Astrocyte (in vitro differentiated cells and primary cell): ENCODE measurements around the gene FRMD4A. TPM values are rescaled to one million over a fixed set of nuclear protein-coding genes. Genes with fewer than 3 reads are reported as not detected.

Experiments
- DNase-seq: peaks from one replicate; pipeline ENCODE4 v3.0.0-alpha.2; 2010; ENCODE audit warnings: low read depth
- FAIRE-seq: peaks from 2 replicates; lab custom pipeline; 2011; peaks lifted over from hg19 to GRCh38; lab: Jason Lieb, UNC
- H2AFZ ChIP-seq: 2 replicates; pipeline ENCODE4 v1.6.0; 2012; ENCODE audit warnings: low read depth, low read length, inconsistent platforms
- H3K27ac ChIP-seq: 2 replicates; pipeline ENCODE4 v1.5.1; 2011; ENCODE audit warnings: low read depth, low read length, inconsistent platforms
- H3K27me3 ChIP-seq: 2 replicates; pipeline ENCODE4 v1.6.0; 2011; ENCODE audit warnings: low read length, inconsistent platforms; ENCODE audit not compliant: insufficient read depth
- H3K36me3 ChIP-seq: 2 replicates; pipeline ENCODE4 v1.5.1; 2011; ENCODE audit warnings: low read length, inconsistent platforms; ENCODE audit not compliant: insufficient read depth
- H3K4me1 ChIP-seq: 2 replicates; pipeline ENCODE4 v1.5.1; 2011; ENCODE audit warnings: low read length, inconsistent platforms; ENCODE audit not compliant: insufficient read depth
- H3K4me2 ChIP-seq: 2 replicates; pipeline ENCODE4 v1.6.0; 2012; ENCODE audit warnings: low read length, inconsistent platforms
- H3K4me3 ChIP-seq: 2 replicates; pipeline ENCODE4 v1.5.1; 2011; ENCODE audit warnings: low read depth, mild to moderate bottlenecking, low read length, inconsistent platforms; ENCODE audit not compliant: insufficient read depth
- H3K79me2 ChIP-seq: 2 replicates; pipeline ENCODE4 v1.6.0; 2012; ENCODE audit warnings: mild to moderate bottlenecking, low read length, inconsistent platforms; ENCODE audit not compliant: insufficient read depth
- H3K9ac ChIP-seq: 2 replicates; pipeline ENCODE4 v1.6.0; 2012; ENCODE audit warnings: mild to moderate bottlenecking, low read length, inconsistent platforms
- H3K9me3 ChIP-seq: 2 replicates; pipeline ENCODE4 v1.5.1; 2012; ENCODE audit warnings: low read depth, mild to moderate bottlenecking, low read length, inconsistent platforms; ENCODE audit not compliant: insufficient read depth
- H4K20me1 ChIP-seq: 2 replicates; pipeline ENCODE4 v1.6.0; 2012; ENCODE audit warnings: low read length, inconsistent platforms; ENCODE audit not compliant: insufficient read depth
- H3K27ac Mint-ChIP-seq: one replicate; pipeline ENCODE4 v1.8.0; 2021; ENCODE audit warnings: mild to moderate bottlenecking, mixed read lengths; ENCODE audit not compliant: unreplicated experiment
- H3K27me3 Mint-ChIP-seq: one replicate; pipeline ENCODE4 v1.8.0; 2021; ENCODE audit warnings: low read depth, mixed read lengths; ENCODE audit not compliant: unreplicated experiment
- H3K36me3 Mint-ChIP-seq: one replicate; pipeline ENCODE4 v1.8.0; 2021; ENCODE audit warnings: low read depth, mixed read lengths; ENCODE audit not compliant: unreplicated experiment
- H3K4me1 Mint-ChIP-seq: one replicate; pipeline ENCODE4 v1.8.0; 2021; ENCODE audit warnings: low read depth, mixed read lengths; ENCODE audit not compliant: unreplicated experiment
- H3K4me3 Mint-ChIP-seq: one replicate; pipeline ENCODE4 v1.8.0; 2021; ENCODE audit warnings: mild to moderate bottlenecking, moderate library complexity, mixed read lengths; ENCODE audit not compliant: unreplicated experiment
- H3K9me3 Mint-ChIP-seq: one replicate; pipeline ENCODE4 v1.8.0; 2021; ENCODE audit warnings: mild to moderate bottlenecking, mixed read lengths; ENCODE audit not compliant: unreplicated experiment
- CTCF ChIP-seq: IDR thresholded peaks from 2 replicates; pipeline ENCODE4 v1.5.1; 2011; ENCODE audit warnings: low read depth, mild to moderate bottlenecking, inconsistent platforms, low read length, moderate library complexity; ENCODE audit not compliant: insufficient read depth
- EZH2 ChIP-seq: IDR thresholded peaks from 2 replicates; pipeline ENCODE4 v1.6.1; 2012; ENCODE audit warnings: mild to moderate bottlenecking, low read length, inconsistent platforms; ENCODE audit not compliant: insufficient read depth
- total RNA-seq: library from RNA; stranded (reverse); gene quantifications from 2 replicates; pipeline ENCODE4 v1.2.1, GENCODE V29; 2021

The FRMD4A gene
- total RNA-seq, 1 donor from 2014 or later = 82.5 TPM

- no peaks in the 10 kb centered on the region for H3K79me2 ChIP-seq
- peaks cover 7% of the 10 kb centered on the region for H3K4me1 ChIP-seq
- H3K9ac ChIP-seq = no peak overlapping the region
- H2AFZ ChIP-seq = no peak overlapping the region
- H3K4me2 ChIP-seq = no peak overlapping the region
- Mint-ChIP-seq H3K9me3 (no peaks in the 10 kb centered on the region), H3K36me3 (no peaks in the 10 kb centered on the region), H3K4me3 (no peak overlapping the region), H3K27me3 (no peaks in the 10 kb centered on the region), H3K27ac (no peak overlapping the region), H3K4me1 (peaks cover 13% of the 10 kb centered on the region)
- H3K27ac ChIP-seq = no peak overlapping the region
- H3K36me3 ChIP-seq = no peaks in the 10 kb centered on the region
- no peak for FAIRE-seq
- H3K4me3 ChIP-seq = no peak overlapping the region
- no peaks in the 10 kb centered on the region for H3K9me3 ChIP-seq
- no peaks in the 10 kb centered on the region for H4K20me1 ChIP-seq
- DNase-seq = no peak
- H3K27me3 ChIP-seq = peaks cover 6% of the 10 kb centered on the region
- TF ChIP-seq CTCF (no peak), EZH2 (no peak)
Observed at GRCh38 chr10:14244147-14244546, 86.6 kb downstream of the FRMD4A start.

GRCh38 chr10:14243221-14243620 lies 87.5 kb downstream of the FRMD4A start:
- Histone ChIP-seq H3K4me1 (peaks cover 7% of the 10 kb centered on the region), H3K4me2 (no peak overlapping the region), H3K36me3 (no peaks in the 10 kb centered on the region), H3K79me2 (no peaks in the 10 kb centered on the region), H4K20me1 (no peaks in the 10 kb centered on the region), H3K4me3 (no peak overlapping the region), H3K9me3 (no peaks in the 10 kb centered on the region), H3K9ac (no peak overlapping the region), H2AFZ (no peak overlapping the region), H3K27me3 (peaks cover 6% of the 10 kb centered on the region), H3K27ac (no peak overlapping the region)
- no peak for DNase-seq
- no peak for FAIRE-seq
- H3K4me3 Mint-ChIP-seq = no peak overlapping the region
- H3K4me1 Mint-ChIP-seq = peaks cover 13% of the 10 kb centered on the region
- H3K27ac Mint-ChIP-seq = no peak overlapping the region
- H3K36me3 Mint-ChIP-seq = no peaks in the 10 kb centered on the region
- no peak for TF ChIP-seq CTCF
- no peak for TF ChIP-seq EZH2
- H3K9me3 Mint-ChIP-seq = no peaks in the 10 kb centered on the region
- H3K27me3 Mint-ChIP-seq = no peaks in the 10 kb centered on the region

DNA sequence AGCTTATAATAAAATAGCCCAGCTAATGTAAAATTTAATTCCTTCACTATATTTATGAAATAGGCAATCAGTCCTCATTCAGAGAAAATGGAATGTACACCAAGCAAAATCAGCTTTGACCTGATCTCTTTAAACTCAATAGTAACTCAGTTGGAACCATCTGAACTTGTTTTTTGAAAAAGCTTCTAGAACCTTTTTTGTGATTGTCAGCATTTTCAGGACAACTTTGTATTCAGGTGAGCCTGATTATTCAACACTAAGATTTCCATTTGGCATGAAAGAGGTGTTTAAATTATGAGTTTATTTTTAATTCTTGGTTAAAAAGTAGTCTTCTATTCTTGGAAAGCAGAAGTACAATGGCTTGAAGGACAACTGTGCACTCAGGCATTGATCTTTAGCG lies 89.5 kb downstream of the FRMD4A start:
- DNase-seq (no peak), FAIRE-seq (no peak)
- no peaks in the 10 kb centered on the region for H3K36me3 Mint-ChIP-seq
- Histone ChIP-seq H4K20me1 (no peaks in the 10 kb centered on the region), H3K27ac (no peak overlapping the region), H3K27me3 (peaks cover 8% of the 10 kb centered on the region), H3K4me1 (peaks cover 7% of the 10 kb centered on the region), H2AFZ (no peak overlapping the region), H3K9me3 (no peaks in the 10 kb centered on the region), H3K4me3 (no peak overlapping the region), H3K4me2 (no peak overlapping the region), H3K36me3 (no peaks in the 10 kb centered on the region), H3K9ac (no peak overlapping the region), H3K79me2 (no peaks in the 10 kb centered on the region)
- peaks cover 13% of the 10 kb centered on the region for H3K4me1 Mint-ChIP-seq
- TF ChIP-seq CTCF (no peak), EZH2 (no peak)
- H3K9me3 Mint-ChIP-seq = no peaks in the 10 kb centered on the region
- no peak overlapping the region for H3K27ac Mint-ChIP-seq
- H3K4me3 Mint-ChIP-seq = no peak overlapping the region
- peaks cover 2% of the 10 kb centered on the region for H3K27me3 Mint-ChIP-seq
